ENCODE results near the gene TBCCD1. TPM values are rescaled to one million over a fixed set of nuclear protein-coding genes. Genes with fewer than 3 reads are reported as not detected.

Gene TBCCD1
- total and polyA plus RNA-seq, 2 of the 4 experiments (the other 2 are of a cell fraction): 7.9 to 19.7 TPM

- Histone ChIP-seq H2BK120ac (ENCODE audit: low read depth, low read length) (no peak overlapping the region), H2BK15ac (ENCODE audit: low read depth, low read length) (no peak overlapping the region), H3K4me2 (ENCODE audit: low read depth, low read length) (no peak overlapping the region), H3K56ac (ENCODE audit: extremely low read depth, insufficient read depth, low read length) (no peak overlapping the region), H3K14ac (replicated peaks; ENCODE audit: low read depth, low read length) (no peak overlapping the region), H3K9me3 (ENCODE audit: control insufficient read depth, insufficient read depth, low read length) (no peaks in the 10 kb centered on the region), H3K23ac (ENCODE audit: low read depth, low read length) (no peak overlapping the region), H3K27ac (ENCODE audit: insufficient read depth, low read length) (no peak overlapping the region), H3K4me3 (ENCODE audit: insufficient read depth, low read depth, low read length) (no peak overlapping the region), H3K4ac (ENCODE audit: low read depth, low read length) (no peak overlapping the region), H2AFZ (replicated peaks; ENCODE audit: low read length, poor library complexity) (no peak overlapping the region), H4K8ac (ENCODE audit: low read depth in 2 of 2, low read length in 2 of 2) (no peak overlapping the region), H2BK20ac (ENCODE audit: low read depth, low read length) (no peak overlapping the region), H4K91ac (ENCODE audit: insufficient read depth, low read depth, low read length) (no peak overlapping the region), H3K18ac (ENCODE audit: low read depth, low read length) (no peak overlapping the region), H3K4me1 (ENCODE audit: control insufficient read depth, insufficient read depth, low read length) (no peaks in the 10 kb centered on the region; the same call in 1 of the 2 replicates), H4K5ac (ENCODE audit: low read depth, low read length) (no peak overlapping the region), H3K9me1 (ENCODE audit: insufficient read depth, low read length) (no peaks in the 10 kb centered on the region), H2AK9ac (replicated peaks; ENCODE audit: low read depth, low read length, poor library complexity) (no peak overlapping the region), H4K20me1 (ENCODE audit: insufficient read depth, low read length) (no peaks in the 10 kb centered on the region), H3K9ac (ENCODE audit: low read depth, low read length) (no peak overlapping the region), H3K79me1 (ENCODE audit: low read depth in 1 of 2, low read length in 2 of 2) (no peaks in the 10 kb centered on the region), H3K36me3 (ENCODE audit: control insufficient read depth, insufficient read depth, low read length) (peaks cover 6% of the 10 kb centered on the region), H2BK5ac (ENCODE audit: low read depth, low read length, poor library complexity, severe bottlenecking) (no peak overlapping the region), H3K27me3 (ENCODE audit: control insufficient read depth, insufficient read depth, low read length) (peaks cover 3% of the 10 kb centered on the region; the same call in 1 of the 2 replicates), H2AK5ac (ENCODE audit: low read depth, low read length) (no peak overlapping the region)
- ChIA-PET POLR2A (ENCODE audit: unreplicated experiment) (no interaction called here), CTCF (interaction anchor here (0.6 to 0.7 kb wide), 2 partner anchors 8 to 25 kb away, joined by 3 to 6 read pairs; no protein-coding TSS in a partner anchor)
- dilution Hi-C loops (cut with HindIII; ENCODE audit: low sequenced_read_pairs, unreplicated experiment): no loop called here
- TF ChIP-seq CEBPB (IDR thresholded peaks at IDR 0.05; ENCODE audit: low read depth, low read length) (peak; percentile 19; the same call in 1 of the 2 replicates), RAD21 (IDR thresholded peaks at IDR 0.05; ENCODE audit: low read length) (peak; percentile 32), CHD1 (IDR thresholded peaks at IDR 0.05; ENCODE audit: low read depth, low read length) (no peak), SMC3 (IDR thresholded peaks at IDR 0.05; ENCODE audit: low read depth, low read length) (peak; percentile 9; the same call in 1 of the 2 replicates), BHLHE40 (IDR thresholded peaks at IDR 0.05; ENCODE audit: low read depth, low read length) (no peak)
- TF ChIP-seq, protein P1, sequence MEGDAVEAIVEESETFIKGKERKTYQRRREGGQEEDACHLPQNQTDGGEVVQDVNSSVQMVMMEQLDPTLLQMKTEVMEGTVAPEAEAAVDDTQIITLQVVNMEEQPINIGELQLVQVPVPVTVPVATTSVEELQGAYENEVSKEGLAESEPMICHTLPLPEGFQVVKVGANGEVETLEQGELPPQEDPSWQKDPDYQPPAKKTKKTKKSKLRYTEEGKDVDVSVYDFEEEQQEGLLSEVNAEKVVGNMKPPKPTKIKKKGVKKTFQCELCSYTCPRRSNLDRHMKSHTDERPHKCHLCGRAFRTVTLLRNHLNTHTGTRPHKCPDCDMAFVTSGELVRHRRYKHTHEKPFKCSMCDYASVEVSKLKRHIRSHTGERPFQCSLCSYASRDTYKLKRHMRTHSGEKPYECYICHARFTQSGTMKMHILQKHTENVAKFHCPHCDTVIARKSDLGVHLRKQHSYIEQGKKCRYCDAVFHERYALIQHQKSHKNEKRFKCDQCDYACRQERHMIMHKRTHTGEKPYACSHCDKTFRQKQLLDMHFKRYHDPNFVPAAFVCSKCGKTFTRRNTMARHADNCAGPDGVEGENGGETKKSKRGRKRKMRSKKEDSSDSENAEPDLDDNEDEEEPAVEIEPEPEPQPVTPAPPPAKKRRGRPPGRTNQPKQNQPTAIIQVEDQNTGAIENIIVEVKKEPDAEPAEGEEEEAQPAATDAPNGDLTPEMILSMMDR (conservative IDR thresholded peaks at IDR 0.05; ENCODE audit: low read depth, low read length): peak; percentile 26; the same call in 1 of the 2 replicates
- BruUV-seq (replicated peaks): no TSS peak
- intact Hi-C loops (cut with micrococcal nuclease): no loop called here
- in situ Hi-C loops (cut with MboI; ENCODE audit: low sequenced_read_pairs): no loop called here
- WGBS, 2 experiments (ENCODE audit: extremely low coverage in 2 of 2, insufficient read length in 1 of 2): no CpG with 5 or more reads among the region's 3 CpGs
- ATAC-seq (ENCODE audit: low read depth) (no peak), DNase-seq (peak; percentile 33)
Observed at GRCh38 chr3:186589121-186589520, 22.0 kb upstream of the TBCCD1 start.

All from IMR-90 (cell line).